ENCODE results near the gene XKR8. TPM values are rescaled to one million over a fixed set of nuclear protein-coding genes. Genes with fewer than 3 reads are reported as not detected.

XKR8 gene
- total RNA-seq, 1 experiment from 2014 or later, result 3.3 TPM

- H3K36me3 Mint-ChIP-seq (ENCODE audit: insufficient read depth, unreplicated experiment), result peaks cover 10% of the 10 kb centered on the region
- H3K4me3 Mint-ChIP-seq (ENCODE audit: low read depth, unreplicated experiment), result no peak overlapping the region
- DNase-seq, result no peak
- BruUV-seq (replicated peaks), result no TSS peak
- CTCF ChIA-PET, result interaction anchor here (0.6 kb wide), 1 partner anchor 16 kb away, joined by 4 read pairs; no protein-coding TSS in a partner anchor
- no peaks in the 10 kb centered on the region for H3K27me3 Mint-ChIP-seq (ENCODE audit: unreplicated experiment)
- no peaks in the 10 kb centered on the region for H3K9me3 Mint-ChIP-seq (ENCODE audit: low read depth, unreplicated experiment)
- intact Hi-C loops (cut with micrococcal nuclease; ENCODE audit: unreplicated experiment), result no loop called here
- TF ChIP-seq CTCF (IDR thresholded peaks at IDR 0.05; ENCODE audit: unreplicated experiment), result no peak
- H3K27ac Mint-ChIP-seq (ENCODE audit: unreplicated experiment), result no peak overlapping the region
- no peaks in the 10 kb centered on the region for H3K4me1 Mint-ChIP-seq (ENCODE audit: low read depth, unreplicated experiment)
Observed at GRCh38 chr1:28010969-28011368, 51.2 kb downstream of the XKR8 start.

Other genes starting within 250 kb of the XKR8 start
- gene FAM76A, start 234.0 kb upstream of the XKR8 start, total RNA-seq (2022), result 10.7 and 11.5 TPM in 2 replicates
- gene STX12, start 186.8 kb upstream of the XKR8 start, total RNA-seq (2022), result 23.4 and 24.2 TPM in 2 replicates
- gene PPP1R8, start 129.2 kb upstream of the XKR8 start, total RNA-seq (2022), result 29.6 and 34.3 TPM in 2 replicates
- 5.9 and 11.3 TPM in 2 replicates for gene THEMIS2, start 87.4 kb upstream of the XKR8 start, total RNA-seq (2022)
- gene RPA2, start 45.4 kb upstream of the XKR8 start, total RNA-seq (2022), result 19.1 and 24.0 TPM in 2 replicates
- 9.7 and 13.0 TPM in 2 replicates for gene SMPDL3B, start 25.0 kb upstream of the XKR8 start, total RNA-seq (2022)
- gene EYA3, start 128.6 kb downstream of the XKR8 start, total RNA-seq (2022), result 15.0 and 18.8 TPM in 2 replicates
- 2.4 and 2.5 TPM in 2 replicates for gene PTAFR, start 216.7 kb downstream of the XKR8 start, total RNA-seq (2022)

All from Calu3 (cell line).